ENCODE results near the gene LRRC74B. TPM values are rescaled to one million over a fixed set of nuclear protein-coding genes. Genes with fewer than 3 reads are reported as not detected.

The LRRC74B gene
- total RNA-seq, 1 donor from 2014 or later: not detected

DNA sequence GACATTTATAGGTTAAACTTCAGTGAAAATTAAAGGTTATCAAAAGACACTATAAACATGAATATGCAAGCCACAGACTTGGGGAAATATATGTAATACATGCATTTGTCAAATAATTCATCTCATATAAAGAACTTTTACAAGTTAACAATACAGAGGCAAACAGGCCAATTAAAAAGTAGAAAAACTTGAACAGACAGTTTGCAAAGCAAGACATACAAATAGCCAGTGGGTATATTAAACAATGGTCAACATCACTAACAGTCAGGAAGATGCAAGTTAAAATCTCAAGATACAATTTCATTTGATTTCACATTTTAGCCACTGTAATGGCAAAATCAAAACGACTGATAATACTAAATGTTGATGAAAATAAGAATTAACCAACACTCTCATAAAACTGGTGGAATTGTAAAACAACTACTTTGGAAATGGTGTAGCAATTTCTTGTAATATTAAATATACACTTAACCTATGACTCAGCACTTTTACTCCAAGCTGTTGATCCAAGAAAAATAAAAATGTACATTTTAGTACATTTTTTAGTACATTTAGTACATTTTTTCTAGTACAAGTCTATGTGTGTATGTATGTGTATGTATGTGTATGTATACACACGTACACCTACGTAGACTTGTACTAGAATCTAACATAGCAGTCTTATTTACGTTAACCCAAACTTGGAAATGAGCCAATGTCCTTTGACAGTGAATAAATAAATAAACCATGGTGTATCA is 62.8 kb downstream of the LRRC74B start:
- no peaks in the 10 kb centered on the region for H3K9me3 Mint-ChIP-seq (ENCODE audit: unreplicated experiment)
- no peaks in the 10 kb centered on the region for H3K27me3 Mint-ChIP-seq (ENCODE audit: unreplicated experiment)
- H3K36me3 Mint-ChIP-seq (ENCODE audit: low read depth, unreplicated experiment): no peaks in the 10 kb centered on the region
- H3K4me1 Mint-ChIP-seq (ENCODE audit: unreplicated experiment): peaks cover 3% of the 10 kb centered on the region
- H3K4me3 Mint-ChIP-seq (ENCODE audit: unreplicated experiment): no peak overlapping the region
- H3K27ac Mint-ChIP-seq (ENCODE audit: unreplicated experiment): no peak overlapping the region
- DNase-seq (ENCODE audit: low spot score): no peak
- TF ChIP-seq, protein P1, sequence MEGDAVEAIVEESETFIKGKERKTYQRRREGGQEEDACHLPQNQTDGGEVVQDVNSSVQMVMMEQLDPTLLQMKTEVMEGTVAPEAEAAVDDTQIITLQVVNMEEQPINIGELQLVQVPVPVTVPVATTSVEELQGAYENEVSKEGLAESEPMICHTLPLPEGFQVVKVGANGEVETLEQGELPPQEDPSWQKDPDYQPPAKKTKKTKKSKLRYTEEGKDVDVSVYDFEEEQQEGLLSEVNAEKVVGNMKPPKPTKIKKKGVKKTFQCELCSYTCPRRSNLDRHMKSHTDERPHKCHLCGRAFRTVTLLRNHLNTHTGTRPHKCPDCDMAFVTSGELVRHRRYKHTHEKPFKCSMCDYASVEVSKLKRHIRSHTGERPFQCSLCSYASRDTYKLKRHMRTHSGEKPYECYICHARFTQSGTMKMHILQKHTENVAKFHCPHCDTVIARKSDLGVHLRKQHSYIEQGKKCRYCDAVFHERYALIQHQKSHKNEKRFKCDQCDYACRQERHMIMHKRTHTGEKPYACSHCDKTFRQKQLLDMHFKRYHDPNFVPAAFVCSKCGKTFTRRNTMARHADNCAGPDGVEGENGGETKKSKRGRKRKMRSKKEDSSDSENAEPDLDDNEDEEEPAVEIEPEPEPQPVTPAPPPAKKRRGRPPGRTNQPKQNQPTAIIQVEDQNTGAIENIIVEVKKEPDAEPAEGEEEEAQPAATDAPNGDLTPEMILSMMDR (IDR thresholded peaks at IDR 0.05; ENCODE audit: unreplicated experiment): no peak

Small RNA genes within 50 kb of the gene (microRNA-seq; reads per million reads assigned to microRNA genes)
- not detected for gene MIR649 (ENCODE audit: unreplicated experiment)

Other genes starting within 250 kb of the LRRC74B start
- gene PI4KA, start 187.1 kb upstream of the LRRC74B start, total RNA-seq (ENCODE audit: unreplicated experiment): 65.3 TPM
- gene SNAP29, start 186.9 kb upstream of the LRRC74B start, total RNA-seq (ENCODE audit: unreplicated experiment): 22.7 TPM
- 59.1 TPM for gene CRKL, start 128.5 kb upstream of the LRRC74B start, total RNA-seq (ENCODE audit: unreplicated experiment)
- gene AIFM3, start 78.7 kb upstream of the LRRC74B start, total RNA-seq (ENCODE audit: unreplicated experiment): 0.15 TPM
- gene LZTR1, start 63.6 kb upstream of the LRRC74B start, total RNA-seq (ENCODE audit: unreplicated experiment): 113 TPM
- 13.5 TPM for gene THAP7, start 43.8 kb upstream of the LRRC74B start, total RNA-seq (ENCODE audit: unreplicated experiment)
- gene P2RX6, start 30.8 kb upstream of the LRRC74B start, total RNA-seq (ENCODE audit: unreplicated experiment): not detected
- gene SLC7A4, start 13.4 kb upstream of the LRRC74B start, total RNA-seq (ENCODE audit: unreplicated experiment): not detected